GM23248 (cell line): ENCODE results near the gene ZNF407. TPM values are rescaled to one million over a fixed set of nuclear protein-coding genes. Genes with fewer than 3 reads are reported as not detected.

Source experiments
- DNase-seq: peaks from one replicate; pipeline ENCODE4 v3.0.0-alpha.2; 2015
- H2AFZ ChIP-seq: fragments of 200-600 bp; sonication (generic); 2 replicates; pipeline ENCODE4 v1.6.1; 2016; ENCODE audit warnings: antibody characterized with exemption
- H3F3A ChIP-seq: fragments of 200-600 bp; sonication (generic); 2 replicates; pipeline ENCODE4 v1.6.1; 2016; ENCODE audit warnings: mild to moderate bottlenecking, antibody characterized with exemption, mixed run types; ENCODE audit not compliant: insufficient read depth
- H3K27ac ChIP-seq: fragments of 200-600 bp; sonication (generic); 2 replicates; pipeline ENCODE4 v1.5.1; 2016; ENCODE audit warnings: mild to moderate bottlenecking
- H3K27me3 ChIP-seq: fragments of 200-600 bp; sonication (generic); replicated peaks from 2 replicates; pipeline ENCODE4 v1.6.1; 2016; ENCODE audit warnings: mild to moderate bottlenecking; ENCODE audit not compliant: insufficient read depth
- H3K36me3 ChIP-seq: fragments of 200-600 bp; sonication (generic); 2 replicates; pipeline ENCODE4 v1.6.1; 2016; ENCODE audit warnings: low read depth, mild to moderate bottlenecking
- H3K4me1 ChIP-seq: fragments of 200-600 bp; sonication (generic); 2 replicates; pipeline ENCODE4 v1.6.1; 2016; ENCODE audit warnings: mild to moderate bottlenecking; ENCODE audit not compliant: insufficient read depth
- H3K4me2 ChIP-seq: fragments of 200-600 bp; sonication (generic); one replicate; pipeline ENCODE4 v1.6.1; 2016; ENCODE audit warnings: mild to moderate bottlenecking; ENCODE audit not compliant: unreplicated experiment
- H3K4me3 ChIP-seq: fragments of 200-600 bp; sonication (generic); 2 replicates; pipeline ENCODE4 v1.5.1; 2016; ENCODE audit warnings: mild to moderate bottlenecking
- H3K79me2 ChIP-seq: fragments of 200-600 bp; sonication (generic); 2 replicates; pipeline ENCODE4 v1.6.1; 2016; ENCODE audit warnings: mild to moderate bottlenecking; ENCODE audit not compliant: insufficient read depth
- H3K9ac ChIP-seq: fragments of 200-600 bp; sonication (generic); 2 replicates; pipeline ENCODE4 v1.6.1; 2016; ENCODE audit warnings: mild to moderate bottlenecking
- H3K9me2 ChIP-seq: fragments of 200-600 bp; sonication (generic); 2 replicates; pipeline ENCODE4 v1.6.1; 2016; ENCODE audit warnings: mixed run types, mild to moderate bottlenecking, moderate library complexity; ENCODE audit not compliant: insufficient read depth
- H3K9me3 ChIP-seq: fragments of 200-600 bp; sonication (generic); one replicate; pipeline ENCODE4 v1.6.1; 2017; ENCODE audit warnings: low read depth
- H4K20me1 ChIP-seq: fragments of 200-600 bp; sonication (generic); 2 replicates; pipeline ENCODE4 v1.6.0; 2016; ENCODE audit not compliant: insufficient read depth
- EZH2 ChIP-seq: fragments of 200-600 bp; sonication (generic); IDR thresholded peaks from 2 replicates; pipeline ENCODE4 v1.6.1; 2018; ENCODE audit warnings: antibody characterized with exemption, mild to moderate bottlenecking; ENCODE audit not compliant: insufficient read depth, poor library complexity, severe bottlenecking
- EZH2phosphoT487 ChIP-seq: fragments of 200-600 bp; sonication (generic); IDR thresholded peaks from 2 replicates; pipeline ENCODE4 v1.6.1; 2018; ENCODE audit warnings: antibody characterized with exemption, moderate library complexity, mild to moderate bottlenecking, low read depth; ENCODE audit not compliant: insufficient read depth
- WGBS, 2 experiments: methylation state at CpG; one replicate each; pipeline ENCODE4 v1.1.6; 2015 to 2017; ENCODE audit warnings: low lambda C conversion rate in 2 of 2, low coverage in 1 of 2; ENCODE audit errors: missing lambda C conversion rate in 2 of 2; 5-methylcytosine and 5-hydroxymethylcytosine counted together
- in situ Hi-C: fragments of 300-500 bp; cut with MboI; formaldehyde crosslinking; loops from 2 replicates; pipeline ENCODE4 v1.15.0; 2020
- polyA plus RNA-seq: library from polyadenylated mRNA; unstranded; fragments of >200 nt; fragmentation: Nextera tagmentation; extraction: Ambion mirVana; gene quantifications from 2 replicates; pipeline ENCODE4 v1.2.1, GENCODE V29; 2016
- total RNA-seq: library from RNA; depleted of rRNA; stranded (reverse); fragments of >200 nt; shearing (Covaris generic); gene quantifications from 2 replicates; pipeline ENCODE4 v1.2.3, GENCODE V29; 2014

Gene ZNF407
- total and polyA plus RNA-seq, 2 experiments from 2014 or later = 2.6 to 6.3 TPM

DNA sequence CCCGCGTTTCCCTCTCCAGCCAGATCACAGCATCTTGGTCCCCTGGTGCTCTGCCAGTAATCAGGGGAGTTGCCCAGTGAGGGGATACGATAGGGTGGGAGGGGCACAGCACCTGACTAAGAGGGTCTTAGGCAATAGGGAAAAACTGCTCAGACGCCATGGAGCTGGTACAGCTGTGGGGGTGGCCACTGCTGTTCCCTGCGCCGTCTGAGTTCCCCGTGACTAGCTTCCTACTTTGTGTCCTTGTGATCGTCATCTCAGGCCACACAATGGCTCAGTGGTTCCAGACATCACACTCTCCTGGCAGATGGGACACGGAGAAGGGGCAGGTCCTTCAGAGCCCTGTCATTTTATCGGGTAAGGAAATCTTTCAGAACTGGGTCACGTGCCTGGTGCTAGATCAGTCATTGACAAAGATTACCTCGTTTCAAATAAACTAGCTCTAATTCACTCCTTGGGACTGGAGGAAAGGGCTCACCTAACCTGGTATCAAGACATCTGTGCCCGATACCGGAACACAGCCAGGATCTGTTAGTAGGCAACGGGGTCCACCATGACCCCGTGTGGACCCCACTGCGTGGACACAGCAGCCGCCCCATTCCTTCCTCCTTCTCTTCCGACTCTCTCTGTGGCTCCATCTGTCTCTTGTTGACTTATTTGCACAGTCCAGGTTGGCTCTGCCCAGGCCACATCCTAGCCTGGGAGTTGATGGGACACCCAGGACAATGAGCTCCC lies 509.7 kb downstream of the ZNF407 start:
- 69 to 72% methylated on average over 18 to 19 of the region's 19 CpGs for WGBS, 2 experiments
- Histone ChIP-seq H3F3A (no peaks in the 10 kb centered on the region), H3K9ac (no peak overlapping the region), H3K4me1 (no peaks in the 10 kb centered on the region), H3K36me3 (no peaks in the 10 kb centered on the region), H3K4me2 (no peak overlapping the region), H3K79me2 (no peaks in the 10 kb centered on the region), H3K27ac (no peak overlapping the region), H3K27me3 (no peaks in the 10 kb centered on the region), H4K20me1 (no peaks in the 10 kb centered on the region), H3K9me3 (no peaks in the 10 kb centered on the region), H3K4me3 (no peak overlapping the region), H2AFZ (no peak overlapping the region), H3K9me2 (no peaks in the 10 kb centered on the region)
- in situ Hi-C loops = no loop called here
- TF ChIP-seq EZH2phosphoT487 = no peak
- TF ChIP-seq EZH2 = no peak
- DNase-seq = no peak

DNA sequence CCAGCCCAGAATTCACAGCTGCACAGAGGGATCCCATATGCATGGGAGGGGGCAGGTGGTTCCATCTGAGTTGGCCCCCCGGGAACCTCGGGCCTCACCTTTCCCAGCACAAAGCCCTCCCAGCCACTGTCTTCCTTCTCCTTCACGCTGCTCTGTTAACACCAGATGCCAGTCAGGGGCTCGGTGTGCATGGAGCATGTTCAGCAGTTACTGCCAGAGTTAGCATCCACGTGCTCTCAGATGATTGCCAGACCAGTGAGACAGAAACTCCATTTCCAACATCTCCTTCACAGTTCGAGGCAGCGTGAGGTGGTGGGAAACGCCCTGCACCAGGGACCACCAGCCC lies 510.2 kb downstream of the ZNF407 start:
- no peak overlapping the region for H3K4me2 ChIP-seq
- H3K4me1 ChIP-seq = no peaks in the 10 kb centered on the region
- DNase-seq = no peak
- H3K27me3 ChIP-seq = no peaks in the 10 kb centered on the region
- WGBS, 2 experiments = 22 to 26% methylated on average over 7 to 8 of the region's 8 CpGs
- H3K4me3 ChIP-seq = no peak overlapping the region
- no peaks in the 10 kb centered on the region for H3F3A ChIP-seq
- in situ Hi-C loops = no loop called here
- H3K9me2 ChIP-seq = no peaks in the 10 kb centered on the region
- no peaks in the 10 kb centered on the region for H3K9me3 ChIP-seq
- H3K36me3 ChIP-seq = no peaks in the 10 kb centered on the region
- H3K27ac ChIP-seq = no peak overlapping the region
- H2AFZ ChIP-seq = no peak overlapping the region
- no peak for TF ChIP-seq EZH2phosphoT487
- no peak for TF ChIP-seq EZH2
- H3K9ac ChIP-seq = no peak overlapping the region
- H4K20me1 ChIP-seq = no peaks in the 10 kb centered on the region
- no peaks in the 10 kb centered on the region for H3K79me2 ChIP-seq

DNA sequence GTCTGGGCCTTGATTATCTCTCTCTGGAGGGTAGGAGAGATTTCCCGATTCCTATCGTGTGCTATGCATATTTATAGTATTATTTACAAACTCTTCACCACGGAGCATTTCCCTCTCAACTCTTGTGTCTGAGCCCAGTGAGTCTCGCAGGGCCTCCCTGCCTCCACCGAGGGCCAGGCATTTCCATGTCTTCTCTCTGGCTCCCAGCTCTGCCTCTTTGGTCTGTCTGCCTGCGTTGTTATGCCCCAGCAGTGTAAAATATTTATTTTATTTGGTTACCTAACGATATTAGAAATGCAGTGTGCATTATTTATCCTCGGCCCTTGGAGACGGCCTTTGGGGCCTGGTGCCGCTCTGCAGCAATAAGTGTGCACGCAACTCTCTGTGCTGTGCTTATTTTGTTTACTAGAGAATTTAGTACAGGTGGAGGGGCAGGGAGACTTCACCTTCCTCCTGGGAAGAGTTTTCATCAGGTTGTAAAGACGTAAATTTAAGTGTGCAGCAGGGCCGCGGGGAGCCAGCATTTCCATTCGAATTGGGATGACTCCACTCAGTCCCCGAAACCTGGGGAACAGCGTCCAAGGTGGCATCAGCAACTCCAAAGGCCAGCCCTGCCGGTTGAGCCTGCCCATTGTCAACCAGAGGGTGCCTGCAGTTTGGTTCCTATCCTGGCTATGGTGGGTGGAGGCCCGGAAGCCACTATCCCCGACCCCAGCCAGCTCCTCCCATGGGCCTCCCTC lies 511.1 kb downstream of the ZNF407 start:
- H3K9me3 ChIP-seq = no peaks in the 10 kb centered on the region
- in situ Hi-C loops = no loop called here
- H3K4me2 ChIP-seq = no peak overlapping the region
- H3K27me3 ChIP-seq = no peaks in the 10 kb centered on the region
- TF ChIP-seq EZH2 (no peak), EZH2phosphoT487 (no peak)
- no peaks in the 10 kb centered on the region for H3F3A ChIP-seq
- no peak overlapping the region for H3K9ac ChIP-seq
- no peaks in the 10 kb centered on the region for H3K4me1 ChIP-seq
- no peak overlapping the region for H3K27ac ChIP-seq
- no peaks in the 10 kb centered on the region for H4K20me1 ChIP-seq
- H2AFZ ChIP-seq = no peak overlapping the region
- H3K36me3 ChIP-seq = no peaks in the 10 kb centered on the region
- no peak overlapping the region for H3K4me3 ChIP-seq
- WGBS, 2 experiments = 54 to 60% methylated on average over 20 of the region's 20 CpGs
- no peaks in the 10 kb centered on the region for H3K9me2 ChIP-seq
- no peak for DNase-seq
- H3K79me2 ChIP-seq = no peaks in the 10 kb centered on the region

DNA sequence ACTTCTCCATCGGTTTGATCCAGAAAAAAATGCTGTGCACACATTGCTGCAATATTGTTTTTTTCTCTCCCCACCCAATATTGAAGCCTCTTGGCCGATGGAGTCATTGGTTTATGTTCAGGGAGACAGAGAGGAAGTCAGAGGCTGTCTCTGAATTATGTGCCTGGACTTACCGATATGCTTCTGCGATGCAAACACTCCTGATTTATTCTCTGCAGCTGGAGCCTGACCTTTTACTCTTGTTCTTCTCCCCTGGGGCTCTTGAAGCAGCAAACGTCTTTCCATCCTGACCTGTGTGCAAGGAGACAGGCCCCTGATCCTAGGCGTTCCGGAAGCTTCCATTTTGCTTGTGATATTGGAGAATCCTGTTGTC lies 511.6 kb downstream of the ZNF407 start:
- no peaks in the 10 kb centered on the region for H3F3A ChIP-seq
- no peaks in the 10 kb centered on the region for H4K20me1 ChIP-seq
- H3K27me3 ChIP-seq = no peaks in the 10 kb centered on the region
- no peaks in the 10 kb centered on the region for H3K36me3 ChIP-seq
- no peak for DNase-seq
- 55 to 56% methylated on average over 7 of the region's 7 CpGs for WGBS, 2 experiments
- no peaks in the 10 kb centered on the region for H3K4me1 ChIP-seq
- no peaks in the 10 kb centered on the region for H3K9me2 ChIP-seq
- H3K4me3 ChIP-seq = no peak overlapping the region
- in situ Hi-C loops = no loop called here
- no peaks in the 10 kb centered on the region for H3K9me3 ChIP-seq
- no peaks in the 10 kb centered on the region for H3K79me2 ChIP-seq
- H3K4me2 ChIP-seq = no peak overlapping the region
- no peak overlapping the region for H3K27ac ChIP-seq
- no peak overlapping the region for H2AFZ ChIP-seq
- H3K9ac ChIP-seq = no peak overlapping the region
- TF ChIP-seq EZH2 = no peak
- TF ChIP-seq EZH2phosphoT487 = no peak
